GM12892 (cell line): ENCODE data around the gene LFNG.
"Not testable (repeated sequence)": the region's sequence is repeated elsewhere in the genome, so short reads cannot be mapped to it uniquely, and the experiment has no call there.

Source experiments
- POLR2A ChIP-seq: IDR thresholded peaks from 2 replicates; pipeline ENCODE4 v1.6.1; 2011; ENCODE audit warnings: low read depth, low read length, control low read depth
- POLR2AphosphoS5 ChIP-seq: IDR thresholded peaks from 2 replicates; pipeline ENCODE4 v1.6.1; 2011; ENCODE audit warnings: low read depth, low read length, control low read depth
- TAF1 ChIP-seq: IDR thresholded peaks from 2 replicates; pipeline ENCODE4 v1.6.1; 2011; ENCODE audit warnings: low read depth, mild to moderate bottlenecking, control low read depth, low read length, borderline replicate concordance

DNA sequence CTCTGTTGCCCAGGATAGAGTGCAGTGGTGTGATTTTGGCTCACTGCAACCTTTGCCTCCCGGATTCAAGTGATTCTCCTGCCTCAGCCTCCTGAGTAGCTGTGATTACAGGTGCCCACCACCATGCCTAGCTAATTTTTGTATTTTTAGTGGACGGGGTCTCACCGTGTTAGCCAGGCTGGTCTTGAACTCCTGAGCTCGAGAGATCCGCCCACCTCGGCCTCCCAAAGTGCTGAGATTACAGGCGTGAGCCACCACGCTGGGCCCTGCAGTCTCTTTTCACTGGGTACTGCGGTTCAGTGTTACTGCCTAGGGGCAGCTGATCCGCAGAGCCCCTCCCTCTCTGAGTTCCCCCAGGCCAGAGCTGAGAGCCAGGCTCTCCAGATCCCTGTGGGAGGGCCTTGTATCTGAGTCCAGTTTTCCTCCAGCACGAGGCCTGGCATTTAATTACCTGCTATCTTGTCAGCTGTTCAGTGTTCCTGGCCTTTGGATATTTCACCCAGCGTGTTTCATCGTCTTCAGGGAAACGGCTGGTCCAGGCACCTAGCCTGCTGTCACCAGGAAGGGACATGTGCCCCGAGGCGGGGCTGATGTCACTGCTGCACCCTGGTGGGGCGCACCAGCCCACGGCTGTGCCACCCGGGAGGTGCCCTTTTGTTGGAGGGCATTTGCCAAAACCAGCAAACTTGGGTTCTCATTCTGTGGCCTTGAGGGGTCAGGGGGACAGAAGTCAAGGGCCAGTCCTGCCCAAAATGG is 16.5 kb downstream of the LFNG start:
- not testable (repeated sequence) for TF ChIP-seq POLR2AphosphoS5, POLR2A, TAF1
